Lower leg skin (tissue), 4 donors: ENCODE measurements around the gene IFT88. TPM values are rescaled to one million over a fixed set of nuclear protein-coding genes. Genes with fewer than 3 reads are reported as not detected.
A peak's percentile ranks its signal among the peaks of the same experiment; 100 is the strongest.

Source experiments
- DNase-seq, 2 donors: peaks; one replicate each; pipeline ENCODE4 v3.0.0-alpha.2; 2019; ENCODE audit warnings: low spot score in 2 of 2
- H3K4me3 ChIP-seq: fragments of 200-600 bp; sonication (generic); 2 replicates; pipeline ENCODE4 v1.5.1; 2017; ENCODE audit warnings: mild to moderate bottlenecking, low read depth; ENCODE audit not compliant: poor library complexity, severe bottlenecking
- CTCF ChIP-seq, 3 donors: fragments of 450-650 bp; IDR thresholded peaks; one replicate each; pipeline ENCODE4 v1.5.1; 2016; ENCODE audit warnings: antibody characterized with exemption in 3 of 3, mild to moderate bottlenecking in 3 of 3, moderate library complexity in 2 of 3
- POLR2A ChIP-seq, 2 donors: fragments of 450-650 bp; IDR thresholded peaks; one replicate each; pipeline ENCODE4 v1.6.1; 2016 to 2017; ENCODE audit warnings: antibody characterized with exemption in 2 of 2, mild to moderate bottlenecking in 1 of 2, moderate library complexity in 1 of 2
- WGBS, 2 donors: methylation state at CpG; one replicate each; pipeline ENCODE4 v1.1.5; 2018; 5-methylcytosine and 5-hydroxymethylcytosine counted together
- intact Hi-C: fragments of 100-400 bp; cut with DNase I; formaldehyde crosslinking; loops from one replicate; pipeline ENCODE4 v1.15.0; 2023; ENCODE audit warnings: low total_unique reads
- total RNA-seq, 4 donors: library from RNA; depleted of rRNA; stranded (reverse); fragments of >200 nt; gene quantifications; one replicate each; pipeline ENCODE4 v1.1.0, GENCODE V29; 2016

IFT88 gene
- total RNA-seq, 4 donors from 2014 or later: 3.5 to 8.0 (median 6.9) TPM

- TF ChIP-seq CTCF (IDR thresholded peaks at IDR 0.05) (no peak), POLR2A (IDR thresholded peaks at IDR 0.05) (no peak)
- intact Hi-C loops: no loop called here
- H3K4me3 ChIP-seq: no peak overlapping the region
- 55 to 94% methylated on average over 3 of the region's 3 CpGs for WGBS, 2 donors
- DNase-seq: no peak
Observed at GRCh38 chr13:20558982-20559381, 8.0 kb upstream of the IFT88 start.

GRCh38 chr13:20559659-20560356, 7.1 kb upstream of the IFT88 start:
- WGBS, 2 donors: 83 to 89% methylated on average over 6 of the region's 6 CpGs
- H3K4me3 ChIP-seq: no peak overlapping the region
- DNase-seq: no peak
- no peak for TF ChIP-seq CTCF (IDR thresholded peaks at IDR 0.05)
- no peak for TF ChIP-seq POLR2A (IDR thresholded peaks at IDR 0.05)
- intact Hi-C loops: no loop called here

GRCh38 chr13:20561741-20562140, 5.2 kb upstream of the IFT88 start:
- intact Hi-C loops: no loop called here
- TF ChIP-seq CTCF (IDR thresholded peaks at IDR 0.05): no peak
- TF ChIP-seq POLR2A (IDR thresholded peaks at IDR 0.05): no peak
- H3K4me3 ChIP-seq: no peak overlapping the region
- 68 to 69% methylated on average over 5 of the region's 5 CpGs for WGBS, 2 donors
- DNase-seq: no peak

GRCh38 chr13:20565115-20565736, 1.7 kb upstream of the IFT88 start:
- 93 to 95% methylated on average over 11 of the region's 11 CpGs for WGBS, 2 donors
- no peak for DNase-seq
- intact Hi-C loops: no loop called here

GRCh38 chr13:20566468-20566897, 474 bp upstream of the IFT88 start:
- DNase-seq: peak; percentile 30 to 86
- WGBS, 2 donors: 1 to 4% methylated on average over 20 to 21 of the region's 21 CpGs
- H3K4me3 ChIP-seq: peak overlapping the region; percentile 50
- intact Hi-C loops: no loop called here
- TF ChIP-seq CTCF (IDR thresholded peaks at IDR 0.05): no peak

More at GRCh38 chr13:20565115-20565736, 1.7 kb upstream of the IFT88 start:
- no peak overlapping the region for H3K4me3 ChIP-seq
- TF ChIP-seq CTCF (IDR thresholded peaks at IDR 0.05): no peak
- TF ChIP-seq POLR2A (IDR thresholded peaks at IDR 0.05): no peak
